ENCODE results near the gene CD151.

- TF ChIP-seq POLR2A (IDR thresholded peaks at IDR 0.05; ENCODE audit: low read length) = no peak
- no peak for TF ChIP-seq GATA1 (IDR thresholded peaks at IDR 0.05; ENCODE audit: low read depth, low read length)
These were observed 42.8 kb upstream of the CD151 start, which contains the start of gene CEND1 for GRCh38 chr11:789943-790342.

All from erythroblast (primary cell).